ENCODE results near the gene SKP1.
"Not testable (repeated sequence)": the region's sequence is repeated elsewhere in the genome, so short reads cannot be mapped to it uniquely, and the experiment has no call there.

SKP1 gene

GRCh38 chr5:134176511-134177368 lies at the start of gene SKP1:
SKP1 (minus strand) TSS chr5:134176950; CDS start chr5:134174022, 2,928 bp downstream.
- peak; percentile 67 to 78 (median 73) for DNase-seq (ENCODE audit: low read depth in 4 of 4, low spot score in 1 of 4)

DNA sequence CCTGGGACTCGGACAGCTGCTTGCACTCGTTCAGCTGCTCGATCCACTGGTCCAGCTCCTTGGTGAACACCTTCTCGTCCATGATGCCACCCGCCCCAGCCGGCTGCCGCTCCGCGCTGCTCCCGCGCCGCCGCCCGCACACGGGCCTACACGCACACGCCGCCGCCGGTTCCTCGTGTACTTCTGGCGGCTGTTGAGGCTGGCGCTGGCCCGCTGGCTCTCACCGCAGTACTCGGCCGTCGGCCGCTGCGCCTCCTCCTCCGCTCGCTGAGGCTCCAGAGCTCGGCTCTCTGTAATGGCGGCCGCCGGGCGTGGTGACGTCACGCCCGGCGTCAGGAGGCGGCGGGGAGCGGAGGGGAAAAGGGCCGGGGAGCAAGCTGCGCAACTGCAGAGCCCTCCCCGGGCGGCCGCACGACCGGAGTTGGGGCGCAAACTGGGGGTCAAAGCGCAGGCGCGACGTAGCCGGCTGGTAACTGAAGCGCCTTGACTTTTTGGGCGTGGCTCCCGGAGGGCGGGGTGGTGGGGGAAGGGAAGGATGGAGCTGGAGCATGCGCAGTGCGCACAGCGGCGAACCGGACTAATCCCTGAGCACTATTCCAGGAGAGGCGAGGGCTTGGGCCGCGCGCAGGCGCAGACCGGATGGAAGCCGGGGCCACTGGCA lies 49.2 kb upstream of the SKP1 start, which contains the start of gene PPP2CA:
TSS of gene PPP2CA (minus strand) at position 294 of the 661 bp plus-strand sequence. CDS start at position 82, 212 bp downstream.
- DNase-seq (ENCODE audit: low read depth in 4 of 4, low spot score in 1 of 4) = peak; percentile 96 to 99 (median 98)

- peak; percentile 26 to 44 (median 35) for DNase-seq (ENCODE audit: low read depth in 4 of 4, low spot score in 1 of 4)
These were observed 48.4 kb upstream of the SKP1 start for GRCh38 chr5:134224888-134225779.

DNA sequence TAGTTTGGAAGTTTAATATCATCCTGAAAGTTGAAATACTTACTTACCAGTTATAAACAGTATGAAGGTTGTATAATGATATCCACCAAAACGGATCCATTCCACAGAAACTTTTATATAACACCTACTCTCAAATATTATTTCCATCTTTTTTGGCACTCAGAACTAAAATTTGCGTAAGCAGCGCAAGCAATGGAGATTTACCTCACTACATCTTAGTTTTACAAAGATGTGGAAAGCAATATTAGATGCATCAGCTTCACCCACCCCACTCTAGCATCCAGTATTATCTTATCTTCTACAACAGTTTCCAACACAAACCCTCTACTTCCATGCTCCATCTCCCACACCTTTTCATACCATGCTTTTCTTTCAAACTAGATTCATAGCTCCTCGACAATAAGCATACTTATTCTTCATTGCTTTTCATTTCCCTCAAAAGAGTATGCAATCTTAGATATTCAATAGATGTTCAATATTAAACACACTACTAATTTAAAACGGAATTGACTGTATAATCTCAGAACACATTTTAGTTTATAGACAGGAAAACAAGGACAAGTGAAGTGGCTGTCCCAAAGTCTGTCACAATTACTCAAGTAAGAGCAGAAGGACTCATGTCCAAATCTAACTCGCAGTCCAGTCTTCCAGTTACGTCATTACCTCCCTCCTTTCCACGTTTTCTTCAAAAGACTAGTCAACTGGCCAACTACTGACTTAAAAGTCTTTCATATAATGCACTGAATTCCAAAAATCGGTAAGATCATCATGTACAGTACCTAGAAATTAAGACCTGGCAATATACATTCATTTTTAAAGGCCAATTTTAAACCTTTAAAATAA lies 46.9 kb upstream of the SKP1 start:
- DNase-seq (ENCODE audit: low read depth in 4 of 4, low spot score in 1 of 4) = no peak

DNA sequence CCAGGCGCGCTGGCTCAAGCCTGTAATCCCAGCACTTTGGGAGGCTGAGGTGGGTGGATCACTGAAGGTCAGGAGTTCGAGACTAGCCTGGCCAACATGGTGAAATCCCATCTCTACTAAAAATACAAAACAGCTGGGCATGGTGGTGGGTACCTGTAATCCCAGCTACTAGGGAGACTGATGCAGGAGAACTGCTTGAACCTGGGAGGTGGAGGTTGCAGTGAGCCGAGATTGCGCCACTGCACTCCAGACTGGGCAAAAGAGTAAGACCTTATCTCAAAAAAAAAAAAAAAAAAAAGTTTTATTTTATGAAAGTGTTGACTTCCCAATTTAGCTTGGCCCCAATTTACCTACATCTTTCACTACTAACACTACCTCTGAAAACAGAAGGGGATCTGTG lies 44.9 kb upstream of the SKP1 start:
- DNase-seq (ENCODE audit: low read depth in 4 of 4, low spot score in 1 of 4) = not testable (repeated sequence)

DNA sequence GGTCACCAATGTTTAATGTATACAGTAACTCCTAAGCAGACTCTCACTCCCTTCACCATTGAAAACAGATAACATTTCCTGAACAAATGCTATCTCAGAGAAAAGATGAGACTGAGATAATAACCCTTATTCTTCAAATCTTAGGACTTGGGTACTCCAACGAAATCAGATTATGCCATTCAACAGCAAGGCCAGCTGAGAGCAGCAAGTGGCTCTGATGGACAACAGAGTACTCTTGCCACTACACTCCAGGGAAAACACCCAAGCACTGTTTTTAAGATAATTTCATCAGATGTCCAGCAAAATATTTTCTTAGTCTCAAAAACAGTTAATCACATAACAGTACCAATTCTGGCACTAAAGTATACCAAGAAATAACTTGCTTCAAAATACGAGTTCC lies 39.0 kb upstream of the SKP1 start:
- no peak for DNase-seq (ENCODE audit: low read depth in 4 of 4, low spot score in 1 of 4)

GRCh38 chr5:134211263-134212031 lies 34.7 kb upstream of the SKP1 start:
- DNase-seq (ENCODE audit: low read depth in 4 of 4, low spot score in 1 of 4) = not testable (repeated sequence)

DNA sequence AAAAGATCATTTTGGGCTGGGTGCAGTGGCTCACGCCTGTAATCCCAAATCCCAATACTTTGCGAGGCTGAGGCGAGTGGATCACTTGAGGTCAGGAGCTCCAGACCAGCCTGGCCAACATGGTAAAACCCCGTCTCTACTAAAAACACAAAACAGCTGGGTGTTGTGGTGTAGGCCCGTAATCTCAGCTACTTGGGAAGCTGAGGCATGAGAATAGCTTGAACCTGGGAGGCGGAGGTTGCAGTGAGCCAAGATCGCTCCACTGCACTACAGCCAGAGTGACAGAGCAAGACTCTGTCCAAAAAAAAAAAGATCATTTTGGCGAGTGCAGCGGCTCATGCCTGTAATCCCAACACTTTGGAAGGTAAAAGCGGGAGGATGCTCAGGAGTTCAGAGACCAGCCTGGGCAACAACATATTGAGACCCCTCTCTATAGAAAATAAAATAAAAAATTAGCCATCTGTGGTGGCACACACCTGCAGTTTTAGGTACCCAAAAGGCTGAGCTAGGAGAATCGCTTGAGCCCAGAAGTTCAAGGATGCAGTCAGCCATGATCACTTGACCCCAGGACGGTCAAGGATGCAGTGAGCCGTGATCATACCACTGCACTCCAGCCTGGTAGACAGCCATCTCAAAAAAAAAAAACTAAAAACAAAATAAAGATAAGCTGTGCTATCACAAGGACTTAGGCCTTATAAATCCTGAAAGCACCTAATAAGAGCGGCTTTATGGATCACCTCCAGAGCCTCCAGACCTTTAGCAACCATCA lies 32.9 kb upstream of the SKP1 start:
- no peak for DNase-seq (ENCODE audit: low read depth in 4 of 4, low spot score in 1 of 4)

DNA sequence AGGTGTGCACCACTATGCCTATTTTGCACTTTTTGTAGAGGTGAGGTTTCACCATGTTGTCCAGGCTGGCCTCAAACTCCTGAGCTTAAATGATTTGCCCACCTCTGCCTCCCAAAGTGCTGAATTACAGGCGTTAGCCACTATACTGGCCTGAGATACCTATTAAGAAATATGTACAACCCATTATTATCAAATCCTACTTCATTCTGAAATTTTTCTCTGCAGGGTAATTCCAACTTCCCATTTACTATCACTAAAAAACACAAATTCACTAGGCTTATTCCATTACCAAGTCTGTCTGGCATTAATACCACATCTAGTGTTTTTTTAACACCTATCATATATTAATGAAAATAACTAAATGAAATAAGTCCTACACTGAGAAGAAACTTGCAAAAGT lies 30.9 kb upstream of the SKP1 start:
- no peak for DNase-seq (ENCODE audit: low read depth in 4 of 4, low spot score in 1 of 4)

DNA sequence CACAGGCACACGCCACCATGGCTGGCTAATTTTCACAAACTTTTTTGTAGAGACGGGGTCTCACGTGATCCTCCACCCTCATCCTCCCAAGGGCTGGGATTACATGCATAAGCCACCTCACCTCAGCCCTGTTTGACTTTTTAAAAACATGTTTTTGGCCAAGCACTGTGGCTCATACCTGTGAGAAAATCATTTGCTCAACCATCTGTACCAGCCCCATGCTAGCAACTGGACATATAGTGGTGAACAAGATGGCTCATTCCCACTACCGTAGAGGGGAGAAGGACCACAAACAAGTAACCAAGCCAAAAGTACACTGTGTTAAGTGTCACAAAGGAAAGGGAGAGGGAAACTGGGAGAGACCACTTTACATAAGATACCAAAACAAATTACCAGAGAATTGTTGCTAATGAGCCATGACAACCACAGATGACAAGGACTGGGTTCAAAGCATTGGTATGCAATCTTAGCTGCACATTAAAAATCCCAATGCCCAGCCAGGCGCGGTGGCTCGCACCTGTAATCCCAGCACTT lies 29.9 kb upstream of the SKP1 start:
- no peak for DNase-seq (ENCODE audit: low read depth in 4 of 4, low spot score in 1 of 4)

DNA sequence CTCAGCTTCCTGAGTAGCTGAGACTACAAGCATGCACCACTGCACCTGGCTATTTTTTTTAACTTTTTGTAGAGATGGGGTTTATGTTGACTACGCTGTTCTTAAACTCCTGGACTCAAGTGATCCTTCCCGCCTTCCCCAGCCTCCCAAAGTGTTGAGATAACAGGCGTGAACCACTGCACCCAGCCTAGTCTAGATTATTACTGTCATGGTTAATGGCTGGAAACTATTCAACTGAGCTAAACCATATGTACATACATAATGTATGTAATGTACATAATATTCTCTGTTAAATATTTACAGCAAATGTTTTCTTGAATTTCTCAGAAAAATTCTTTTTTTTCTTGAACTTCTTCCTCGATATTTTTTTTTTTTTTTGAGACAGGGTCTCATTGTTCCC lies 27.8 kb upstream of the SKP1 start:
- no peak for DNase-seq (ENCODE audit: low read depth in 4 of 4, low spot score in 1 of 4)

GRCh38 chr5:134203630-134204029 lies 26.9 kb upstream of the SKP1 start:
- no peak for DNase-seq (ENCODE audit: low read depth in 4 of 4, low spot score in 1 of 4)

- DNase-seq (ENCODE audit: low read depth in 4 of 4, low spot score in 1 of 4) = no peak
These were observed 18.9 kb upstream of the SKP1 start for GRCh38 chr5:134195666-134196065.

GRCh38 chr5:134189031-134189430 lies 12.3 kb upstream of the SKP1 start:
- no peak for DNase-seq (ENCODE audit: low read depth in 4 of 4, low spot score in 1 of 4)

DNA sequence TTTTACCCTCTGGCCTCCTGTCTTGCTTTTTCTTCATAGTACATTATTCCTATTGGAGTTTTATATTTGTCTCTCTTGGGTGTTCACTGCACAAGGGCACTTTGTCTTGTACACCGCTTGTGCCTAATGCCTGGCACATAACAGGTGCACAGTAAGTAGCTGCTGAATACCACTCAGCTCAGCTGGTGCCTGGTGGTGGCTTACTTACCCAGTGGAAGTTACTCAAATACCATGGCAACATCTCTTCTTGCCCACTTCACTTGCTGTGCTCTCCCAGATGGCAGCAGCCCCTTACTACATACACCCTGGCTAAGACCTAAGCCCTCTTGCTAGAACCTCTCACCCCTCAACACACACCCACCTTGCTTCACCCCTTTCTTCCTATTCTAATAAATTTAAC lies 11.3 kb upstream of the SKP1 start:
- DNase-seq (ENCODE audit: low read depth in 4 of 4, low spot score in 1 of 4) = no peak

GRCh38 chr5:134184155-134185135 lies 7.7 kb upstream of the SKP1 start:
- peak; percentile 59 to 64 (median 63) for DNase-seq (ENCODE audit: low read depth in 4 of 4, low spot score in 1 of 4)

- DNase-seq (ENCODE audit: low read depth in 4 of 4, low spot score in 1 of 4) = no peak
These were observed 6.7 kb upstream of the SKP1 start for GRCh38 chr5:134183481-134183880.

GRCh38 chr5:134178096-134178419 lies 1.3 kb upstream of the SKP1 start:
- no peak for DNase-seq (ENCODE audit: low read depth in 4 of 4, low spot score in 1 of 4)
